ENCODE measurements around the gene AP1B1.
"Not testable (repeated sequence)": the region's sequence is repeated elsewhere in the genome, so short reads cannot be mapped to it uniquely, and the experiment has no call there.

Gene AP1B1

DNA sequence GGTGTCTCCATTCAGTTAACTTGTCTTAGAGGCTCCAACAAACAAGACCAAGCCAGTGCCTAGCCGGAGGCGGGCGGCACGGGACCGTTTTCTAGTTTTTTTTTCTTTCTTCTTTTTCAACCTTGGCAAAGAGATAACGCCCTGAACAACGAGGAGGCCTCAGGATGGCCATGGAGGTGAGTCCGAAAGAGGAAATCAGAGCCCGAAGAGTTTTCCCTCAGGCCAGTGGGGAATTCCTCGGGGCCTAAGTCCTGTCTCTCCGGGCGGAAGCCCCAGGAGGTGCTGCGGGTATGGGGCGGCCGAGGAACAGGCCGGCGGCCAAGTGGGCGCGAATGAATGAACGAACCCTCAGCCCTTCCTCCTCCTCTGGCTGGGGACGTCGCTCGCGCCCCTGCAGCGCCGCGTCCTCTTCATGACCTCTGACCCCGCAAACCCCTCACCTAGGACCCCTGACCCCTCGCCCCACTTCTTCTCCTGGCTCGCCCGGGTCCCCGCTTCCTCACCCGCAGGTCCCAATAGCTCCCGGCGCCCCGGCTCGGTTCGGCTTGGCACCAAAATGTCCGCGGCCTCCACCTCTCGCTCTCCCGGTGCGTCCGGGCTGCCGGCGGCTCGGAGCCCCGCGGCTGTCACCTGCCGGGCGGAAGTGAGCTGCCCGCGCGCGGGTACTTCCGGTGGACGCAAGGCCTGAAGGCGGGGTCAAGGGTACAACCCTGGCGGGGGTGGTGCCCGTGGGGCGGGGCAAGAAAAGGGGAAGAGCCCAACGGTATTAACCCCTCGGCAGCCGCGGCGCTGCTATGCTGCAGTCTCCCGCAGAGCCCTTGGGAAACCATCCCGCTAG is at the start of gene AP1B1:
Gene AP1B1 (minus strand): TSS at position 650 of the 838 bp plus-strand sequence. CDS start 21,327 bp downstream, outside the sequence.
- DNase-seq = peak; percentile 94

DNA sequence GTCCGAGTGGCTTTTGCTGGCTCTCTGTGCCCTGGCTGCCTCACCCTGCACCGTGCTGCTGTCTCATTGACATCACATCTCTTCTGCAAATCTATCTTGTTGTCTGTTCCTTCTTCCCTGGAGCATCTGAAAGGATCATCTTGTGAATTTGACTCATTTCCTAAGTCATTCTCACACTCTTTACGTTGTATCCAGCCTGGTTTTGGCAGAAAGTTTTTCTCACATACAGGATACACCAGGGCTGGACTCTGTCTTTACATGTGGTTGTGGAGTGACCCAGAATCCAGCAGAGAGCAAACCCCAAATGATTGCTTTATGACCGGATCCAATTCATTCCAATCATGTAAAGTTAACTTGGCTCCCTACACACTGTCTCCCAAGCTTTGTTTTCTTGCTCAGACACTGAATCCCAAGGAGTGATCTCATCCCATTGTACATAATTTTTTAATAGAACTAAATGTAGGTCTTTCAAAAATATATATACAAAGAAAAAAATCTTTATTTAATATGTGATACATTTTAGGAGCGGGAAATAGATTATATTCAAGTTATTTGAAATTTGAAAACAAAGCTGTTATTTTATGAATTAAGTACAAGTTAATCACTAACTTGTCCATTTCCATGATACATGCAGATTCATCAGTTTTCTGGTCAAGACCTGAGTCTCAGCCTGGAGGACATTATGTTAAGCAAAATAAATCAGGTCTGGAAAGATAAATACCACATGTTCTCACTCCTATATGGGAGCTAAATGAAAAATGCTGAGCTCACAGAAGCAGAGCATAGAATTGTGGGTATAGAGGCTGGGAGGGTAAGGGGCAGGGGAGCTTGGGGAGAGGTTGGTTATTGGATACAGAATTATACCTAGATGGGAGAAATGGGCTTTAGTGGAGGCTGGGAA is 47.1 kb upstream of the AP1B1 start:
- no peak for DNase-seq

DNA sequence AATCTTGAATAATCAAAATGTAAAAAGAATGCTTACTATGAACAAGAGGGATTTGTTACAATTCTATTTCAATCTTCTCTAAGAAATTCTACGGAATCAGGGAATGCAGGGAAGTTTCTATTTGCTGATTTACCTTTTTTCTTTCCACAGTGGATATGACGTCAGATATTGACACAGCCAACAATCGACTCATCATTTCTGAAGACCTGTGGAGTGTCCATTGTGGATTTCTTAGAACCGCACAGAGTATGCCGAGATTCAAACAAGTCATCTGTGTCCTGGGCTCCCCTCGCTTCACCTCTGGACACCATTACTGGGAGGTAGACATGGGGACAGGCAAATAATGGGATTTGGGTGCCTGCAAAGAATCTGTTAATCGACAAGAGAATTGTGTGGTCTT is 45.9 kb upstream of the AP1B1 start:
- no peak for DNase-seq

DNA sequence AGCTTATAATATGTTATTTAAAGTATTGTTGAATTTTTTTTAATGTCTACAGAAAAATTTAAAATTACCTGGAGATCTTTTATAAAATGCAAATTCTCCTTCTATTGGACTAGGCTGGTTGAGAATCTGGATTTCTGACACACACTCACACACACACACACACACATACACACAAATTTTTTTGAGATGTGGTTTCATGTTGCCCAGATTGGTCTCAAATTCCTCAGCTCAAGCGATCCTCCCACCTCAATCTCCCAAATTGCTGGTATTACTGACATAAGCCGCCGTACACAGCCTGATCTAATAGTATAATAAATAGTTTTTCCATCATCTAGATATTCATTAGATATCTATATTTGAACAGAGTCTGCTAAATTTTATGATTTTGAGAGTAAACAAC is 45.5 kb upstream of the AP1B1 start:
- DNase-seq = no peak

DNA sequence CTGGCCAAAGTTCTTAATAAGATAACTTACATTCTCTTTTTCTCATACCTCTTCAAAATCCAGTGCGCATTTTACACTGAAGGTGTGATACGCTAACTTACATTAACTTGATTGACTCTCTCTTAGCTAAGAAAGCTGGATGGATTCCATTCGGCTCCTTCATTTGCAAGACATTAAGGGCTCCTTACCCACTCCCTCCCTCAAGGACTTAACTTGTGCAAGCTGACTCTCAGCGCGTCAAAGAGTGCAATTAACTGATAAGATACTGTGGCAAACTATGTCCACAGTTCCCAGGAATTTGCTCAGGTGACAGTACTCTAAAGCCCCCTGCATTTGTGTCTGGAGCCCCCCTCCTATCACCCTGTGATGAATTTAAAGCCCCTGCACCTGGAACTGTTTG is 43.6 kb upstream of the AP1B1 start:
- DNase-seq = no peak

DNA sequence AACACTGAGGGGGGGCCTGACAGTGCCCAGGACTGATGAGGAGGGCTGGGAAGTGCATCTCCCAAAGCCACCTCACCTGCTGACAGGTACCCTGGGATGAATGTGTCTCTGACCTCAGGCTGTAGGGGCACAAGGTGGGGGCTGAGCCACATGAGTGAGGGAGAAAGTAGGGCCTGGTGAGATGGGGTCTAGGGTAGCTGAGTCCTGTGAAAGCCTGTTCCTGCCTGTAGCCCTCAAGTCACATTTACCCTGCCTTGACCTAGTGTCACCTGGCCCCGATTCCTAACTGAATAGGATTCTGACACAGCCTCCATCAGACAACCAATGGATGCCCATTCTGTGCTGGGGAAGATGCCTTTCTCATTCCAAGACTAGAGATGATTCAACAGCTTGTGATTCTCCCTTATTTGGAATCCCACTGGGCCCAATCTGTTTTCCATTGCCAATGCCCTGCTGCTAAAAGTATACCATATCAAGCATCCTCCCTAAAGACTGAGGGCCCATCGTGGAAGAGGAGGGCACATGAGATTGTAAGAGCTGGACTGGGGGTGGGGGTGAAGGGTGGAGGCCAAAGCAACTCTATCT is 38.9 kb upstream of the AP1B1 start:
- DNase-seq = no peak

DNA sequence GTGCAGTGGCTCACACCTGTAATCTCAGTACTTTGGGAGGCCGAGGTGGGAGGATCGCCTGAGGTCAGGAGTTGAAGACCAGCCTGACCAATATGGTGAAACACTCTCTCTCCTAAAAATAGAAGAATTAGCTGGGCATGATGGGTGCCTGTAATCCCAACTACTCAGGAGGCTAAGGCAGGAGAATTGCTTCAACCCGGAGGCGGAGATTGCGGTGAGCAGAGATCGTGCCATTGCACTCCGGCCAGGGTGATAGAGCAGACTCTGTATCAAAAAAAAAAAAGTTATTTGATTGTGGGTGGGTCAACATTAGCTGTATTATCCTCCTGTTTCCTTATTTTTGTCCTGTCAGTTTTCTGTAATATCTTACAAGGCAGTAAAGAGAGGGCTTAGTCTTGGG is 38.1 kb upstream of the AP1B1 start:
- no peak for DNase-seq

DNA sequence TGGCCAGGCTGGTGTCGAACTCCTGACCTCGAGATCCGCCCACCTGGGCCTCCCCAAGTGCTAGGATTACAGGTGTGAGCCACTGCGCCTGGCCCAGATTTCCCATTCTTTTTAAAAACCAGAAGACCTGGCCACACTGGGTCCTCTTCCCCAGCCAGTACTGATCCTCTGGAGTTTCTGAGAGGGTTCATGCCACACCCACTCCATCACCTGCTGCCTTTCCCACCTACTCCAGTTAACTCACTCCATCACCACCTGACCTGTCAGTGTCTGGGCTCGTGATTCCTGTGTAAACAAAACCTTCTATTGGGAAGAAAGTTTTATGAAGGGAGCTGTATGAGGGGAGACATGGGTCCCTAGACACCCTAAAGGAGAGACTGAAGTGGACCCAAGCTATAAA is 30.3 kb upstream of the AP1B1 start:
- not testable (repeated sequence) for DNase-seq

DNA sequence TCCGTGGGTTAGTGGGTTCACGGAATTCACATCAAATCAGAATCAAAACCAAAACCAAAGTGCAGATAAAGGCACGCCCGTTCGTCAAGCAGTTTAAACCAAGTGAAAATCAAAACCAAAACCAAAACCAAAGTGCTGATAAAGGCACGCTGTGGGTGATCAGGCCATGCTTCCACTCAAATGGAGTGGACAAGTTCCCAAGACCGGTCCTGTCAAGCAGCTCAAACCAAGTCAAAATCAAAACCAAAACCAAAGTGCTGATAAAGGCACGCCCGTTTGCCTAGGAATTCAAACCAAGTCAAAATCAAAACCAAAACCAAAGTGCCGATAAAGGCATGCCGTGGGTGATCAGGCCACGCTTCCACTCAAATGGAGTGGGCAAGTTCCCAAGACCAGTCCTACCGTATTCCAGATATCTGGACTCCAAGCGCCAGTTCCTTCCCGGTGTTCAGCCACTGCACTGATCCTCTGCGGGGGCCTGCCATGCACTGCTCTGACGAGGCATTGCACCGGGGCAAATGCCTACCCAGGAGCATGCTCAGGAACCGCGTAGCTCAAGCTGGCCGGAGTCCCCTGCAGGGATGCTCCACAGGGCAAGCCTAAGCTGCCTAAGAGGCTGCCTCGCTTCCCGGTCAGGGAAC is 26.7 kb upstream of the AP1B1 start:
- DNase-seq = peak; percentile 44

DNA sequence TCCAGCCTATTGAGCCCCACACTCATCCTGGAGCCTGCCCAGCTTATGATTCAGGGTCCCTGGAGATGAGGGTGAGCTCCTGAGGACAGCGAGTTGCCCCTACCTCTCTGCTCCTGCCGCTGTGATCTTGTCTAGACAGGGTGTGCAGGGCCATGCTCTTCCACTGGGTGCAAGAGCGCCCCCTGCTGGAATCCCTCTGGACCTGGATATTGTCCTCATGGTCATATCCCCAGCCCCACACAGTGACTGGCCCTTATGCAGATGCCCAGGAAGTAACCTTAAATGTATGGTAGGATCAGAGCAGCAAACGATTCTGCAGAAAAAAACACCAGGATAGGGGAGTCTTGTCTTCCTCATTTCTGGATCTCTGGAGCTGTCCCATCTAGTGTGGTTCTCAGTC is 24.4 kb upstream of the AP1B1 start:
- not testable (repeated sequence) for DNase-seq

DNA sequence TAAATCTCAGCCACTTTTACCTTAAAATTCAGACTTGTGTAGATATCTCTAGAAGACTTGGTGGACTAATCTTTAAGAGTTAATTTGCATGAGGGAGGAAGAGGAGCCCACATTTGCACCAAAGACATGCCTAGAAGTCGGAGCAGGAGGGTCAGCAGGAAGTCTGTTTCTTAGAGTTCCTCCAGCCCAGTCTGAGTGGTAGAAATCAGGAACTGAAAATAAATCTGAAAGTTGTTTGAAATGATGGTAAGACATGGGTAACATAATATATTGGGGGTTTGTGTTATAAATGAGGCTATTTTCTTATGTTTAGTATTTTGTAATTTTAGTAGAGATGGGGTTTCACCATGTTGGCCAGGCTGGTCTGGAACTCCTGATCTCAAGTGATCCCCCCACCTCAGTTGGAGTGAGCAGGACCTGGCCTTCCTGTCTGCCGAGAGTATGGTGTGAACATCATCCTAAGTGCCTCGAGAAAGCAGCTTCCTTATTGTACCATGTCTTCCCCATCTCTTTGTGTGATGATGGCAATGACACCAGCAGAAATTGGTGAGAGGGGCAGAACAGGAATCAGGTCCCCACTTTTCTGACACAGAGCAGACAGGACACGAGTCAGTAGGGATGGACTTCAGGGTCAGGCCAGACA is 23.3 kb upstream of the AP1B1 start:
- not testable (repeated sequence) for DNase-seq

DNA sequence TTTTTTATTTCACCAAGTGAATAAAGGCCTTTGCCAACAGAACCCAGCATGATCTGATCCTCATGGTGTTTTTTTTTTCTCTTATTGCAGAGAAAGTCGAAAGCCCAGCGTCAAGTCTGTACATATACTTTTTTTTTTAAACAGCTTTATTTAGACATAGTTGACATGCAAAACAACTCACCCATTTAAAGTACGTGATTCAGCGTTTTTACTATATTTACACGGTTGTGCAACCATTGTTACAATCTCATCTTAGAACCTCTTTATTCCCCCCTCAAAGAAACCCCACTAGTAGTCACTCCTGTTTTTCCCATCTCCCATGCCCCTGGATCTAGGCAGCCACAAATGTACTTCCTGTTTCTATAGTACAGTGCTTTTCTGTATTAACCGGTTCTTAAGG is 20.6 kb upstream of the AP1B1 start:
- DNase-seq = no peak

DNA sequence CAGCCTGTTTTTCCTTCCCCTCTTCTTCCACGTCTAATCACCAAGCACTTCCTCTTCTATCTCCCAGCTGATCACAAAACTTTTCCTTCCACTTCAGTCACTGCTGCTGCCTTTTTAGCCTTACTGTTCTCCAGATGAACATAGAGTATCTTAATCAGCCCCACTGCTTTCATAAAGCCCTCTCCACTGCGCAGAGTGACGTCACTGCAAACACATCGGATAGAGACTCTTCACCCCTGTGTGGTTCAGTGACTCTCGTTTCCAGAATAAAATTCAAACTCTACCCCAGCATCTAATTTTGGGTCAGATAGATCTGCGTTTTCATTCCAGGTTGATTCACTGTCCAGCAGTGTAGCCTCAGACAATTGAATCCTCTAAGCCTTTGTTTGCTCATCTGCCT is 13.2 kb upstream of the AP1B1 start:
- DNase-seq = not testable (repeated sequence)

DNA sequence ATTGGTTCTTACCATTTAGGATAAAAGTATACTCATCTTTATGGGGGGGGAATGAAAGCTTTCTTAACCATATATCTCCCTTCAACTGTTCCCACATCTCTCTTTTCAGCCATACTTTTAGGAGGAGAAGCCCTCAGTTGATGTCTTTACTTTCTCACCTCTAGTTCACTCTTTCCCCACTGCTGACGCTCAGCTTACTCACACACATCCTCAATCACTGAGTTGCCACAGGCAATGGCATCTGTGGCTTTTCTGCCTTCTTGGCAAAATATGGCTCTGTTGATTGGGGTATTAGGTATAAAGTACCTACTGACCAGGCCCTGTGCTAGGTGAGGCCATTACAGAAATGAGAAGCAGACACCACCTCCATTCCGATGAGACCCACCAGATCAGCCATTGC is 12.2 kb upstream of the AP1B1 start:
- DNase-seq = no peak

DNA sequence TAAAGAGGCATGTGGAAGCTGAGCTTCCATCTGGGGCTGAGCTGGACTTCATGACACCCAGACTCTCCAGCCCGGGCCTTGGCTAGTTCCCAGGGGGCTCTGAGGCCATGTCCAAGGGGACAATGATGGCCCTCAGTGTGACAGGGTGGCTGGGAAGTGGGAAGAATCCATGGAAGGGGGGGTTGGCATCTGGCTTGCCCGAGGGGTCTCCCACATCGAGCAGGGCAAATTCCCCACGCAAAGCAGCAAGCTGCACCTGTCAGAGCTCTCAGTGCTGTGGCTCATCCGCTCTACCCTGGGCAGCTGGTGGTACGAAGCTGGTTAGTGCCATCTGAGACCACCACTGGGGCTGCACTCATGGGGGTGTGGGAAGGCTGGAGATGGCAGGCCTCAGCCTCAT is 9.4 kb upstream of the AP1B1 start:
- DNase-seq = no peak

DNA sequence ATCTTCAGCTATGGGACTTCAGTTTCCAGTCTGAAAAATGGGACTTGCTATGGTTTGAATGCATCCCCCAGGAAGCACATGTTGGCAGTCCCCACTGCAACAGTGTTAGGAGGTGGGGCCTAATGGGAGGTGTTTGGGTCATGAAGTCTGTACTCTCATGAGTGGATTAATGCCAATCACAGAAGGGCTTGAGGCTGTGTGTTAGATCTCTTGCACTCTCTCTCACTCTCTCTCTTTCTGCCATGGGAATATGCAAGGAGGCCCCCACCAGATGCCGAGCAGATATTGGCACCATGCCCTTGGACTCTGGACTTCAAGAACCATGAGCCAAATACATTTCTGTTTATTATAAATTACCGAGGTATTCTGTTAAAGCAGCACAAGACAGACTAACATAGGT is 7.8 kb upstream of the AP1B1 start:
- no peak for DNase-seq

DNA sequence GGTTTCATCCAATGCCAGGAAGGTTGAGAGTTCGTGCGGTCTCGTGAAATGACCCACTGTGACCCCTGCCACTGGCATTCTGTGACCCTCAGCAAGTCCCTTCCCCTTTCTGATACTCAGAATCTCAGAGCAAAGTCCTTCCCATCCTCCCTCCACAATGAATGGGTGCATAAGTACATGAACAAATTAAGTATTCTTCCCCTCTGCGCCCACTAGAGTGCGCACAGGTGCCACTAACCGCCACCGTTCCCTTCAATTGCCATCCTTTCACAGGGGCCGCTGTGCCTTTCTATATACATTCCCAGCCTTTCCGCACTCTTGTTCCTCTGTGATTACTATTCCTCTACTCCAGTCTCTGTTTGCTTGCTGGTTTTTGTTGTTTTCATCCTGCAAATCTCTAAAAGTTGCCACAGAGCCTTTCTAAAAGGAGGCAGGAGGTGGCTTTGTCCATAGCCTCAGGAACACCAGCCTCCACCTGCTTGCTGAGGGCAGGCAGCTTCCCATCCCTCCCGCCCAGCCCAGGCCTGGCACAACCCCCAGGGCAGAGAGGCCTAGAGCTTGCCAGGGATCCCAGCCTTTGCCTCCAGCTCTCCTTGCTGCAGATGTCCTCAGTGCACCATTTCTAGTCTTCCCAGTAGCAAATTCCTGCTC is 6.7 kb upstream of the AP1B1 start:
- peak; percentile 62 for DNase-seq

DNA sequence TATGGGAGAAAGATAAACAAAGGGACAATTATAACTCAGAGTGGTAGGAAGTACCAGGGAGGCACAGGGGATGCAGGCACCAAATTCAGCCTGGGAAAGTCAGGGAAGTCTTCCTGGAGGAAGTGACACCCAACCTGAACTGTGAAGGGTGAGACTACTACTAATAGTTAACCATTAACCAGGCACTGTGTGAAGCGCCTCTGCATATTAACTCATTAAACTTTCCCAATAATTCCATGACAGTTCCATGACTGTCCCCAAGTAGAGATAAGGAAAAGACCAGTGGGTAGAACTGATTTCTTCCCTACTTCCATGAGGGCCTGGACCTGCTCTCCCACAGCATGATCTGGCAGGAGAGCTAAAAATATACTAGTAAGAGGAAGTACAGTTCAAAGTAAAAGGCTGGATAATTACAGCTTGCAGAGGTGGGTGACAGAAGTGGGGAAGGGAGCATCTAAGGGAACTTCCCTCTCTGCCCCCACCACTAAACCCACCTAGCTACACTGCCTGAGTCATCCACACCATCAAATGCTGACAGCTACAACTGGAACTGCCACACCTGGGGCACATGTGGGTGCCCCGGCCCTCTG is 4.7 kb upstream of the AP1B1 start:
- no peak for DNase-seq

DNA sequence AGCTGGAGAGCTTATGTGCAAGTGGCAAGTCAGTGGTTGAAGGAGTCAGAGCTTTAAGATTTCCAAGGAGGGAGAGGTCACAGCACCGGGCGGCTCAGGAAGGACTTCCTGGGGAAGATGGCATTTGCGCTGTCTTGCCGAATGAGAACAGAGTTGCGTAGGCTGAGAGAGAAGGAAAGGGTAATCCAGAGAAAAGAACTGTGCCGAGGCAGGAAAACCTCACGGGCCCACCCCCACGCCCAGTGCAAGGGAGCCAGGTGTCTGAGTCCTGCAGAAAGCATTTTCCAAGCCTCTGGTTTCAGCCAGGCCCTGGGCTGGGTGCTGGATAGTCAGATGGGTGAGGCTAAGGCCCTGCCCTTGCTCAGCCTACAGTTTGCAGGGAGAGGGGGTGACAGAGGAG is 3.2 kb upstream of the AP1B1 start:
- no peak for DNase-seq

DNA sequence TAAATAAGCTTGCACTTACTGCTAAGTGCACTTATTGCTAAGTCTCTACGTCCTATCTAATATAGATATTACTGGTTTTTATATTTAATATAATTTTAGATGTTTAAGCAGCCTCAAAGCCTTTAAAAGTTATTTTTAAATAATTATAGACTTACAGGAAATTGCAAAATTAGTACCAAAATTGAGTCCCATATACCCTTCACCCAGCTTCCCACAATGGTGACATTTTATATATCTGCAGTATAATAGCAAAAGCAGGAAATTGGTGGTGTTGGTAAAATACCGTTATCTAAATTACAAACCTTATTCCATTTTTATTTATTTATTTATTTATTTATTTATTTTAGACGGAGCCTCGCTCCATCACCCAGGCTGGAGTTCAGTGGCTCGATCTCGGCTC is 1.9 kb upstream of the AP1B1 start:
- no peak for DNase-seq

DNA sequence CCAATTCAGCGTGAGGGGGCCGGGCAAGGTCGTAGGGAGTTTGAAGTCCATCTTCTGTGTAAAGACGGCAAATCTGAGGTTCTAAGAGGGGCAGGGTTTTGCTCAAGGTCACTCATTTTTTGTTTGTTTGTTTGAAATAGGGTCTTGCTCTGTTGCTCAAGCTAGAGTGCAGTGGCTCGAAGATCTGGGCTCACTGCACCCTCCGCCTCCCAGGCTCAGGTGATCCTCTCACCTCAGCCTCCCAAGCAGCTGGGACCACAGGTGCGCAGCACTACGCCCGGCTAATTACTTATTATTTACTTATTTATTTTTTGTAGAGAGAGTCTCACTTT is 355 bp upstream of the AP1B1 start:
- DNase-seq = no peak

DNA sequence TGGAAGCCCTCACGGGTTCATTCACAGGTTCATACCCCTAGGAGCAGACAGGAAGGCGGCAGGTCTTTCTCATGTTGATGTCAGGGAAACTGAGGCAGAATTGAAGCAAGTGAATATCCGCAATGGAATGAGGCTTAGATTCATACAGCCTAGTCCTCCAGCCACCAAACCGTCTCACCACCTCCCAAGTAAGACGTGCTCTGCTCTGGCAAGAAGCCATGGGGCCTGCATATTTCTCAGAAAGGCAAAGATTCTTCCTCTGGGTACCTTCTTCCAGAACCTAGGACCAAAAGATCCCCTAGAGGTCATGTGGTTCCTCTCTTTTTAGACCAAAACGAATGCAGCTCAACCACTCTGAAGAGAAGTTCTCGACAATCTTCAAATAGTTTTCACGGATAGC is 1.7 kb downstream of the AP1B1 start:
- no peak for DNase-seq

Data from stimulated activated CD4-positive, alpha-beta T cell treated with anti-CD3 and anti-CD28 coated beads, Interleukin-12 subunit alpha, Interleukin-12 subunit beta, amount 100 ng/mL, for 4 hours (primary cell).